ENCODE data around the gene METTL16. TPM values are rescaled to one million over a fixed set of nuclear protein-coding genes. Genes with fewer than 3 reads are reported as not detected.

The METTL16 gene
- total and polyA plus RNA-seq, 2 of the 8 experiments (the other 6 are each of a cell fraction or from before 2014, with no cell fraction given), result 22.8 to 59.4 TPM

DNA sequence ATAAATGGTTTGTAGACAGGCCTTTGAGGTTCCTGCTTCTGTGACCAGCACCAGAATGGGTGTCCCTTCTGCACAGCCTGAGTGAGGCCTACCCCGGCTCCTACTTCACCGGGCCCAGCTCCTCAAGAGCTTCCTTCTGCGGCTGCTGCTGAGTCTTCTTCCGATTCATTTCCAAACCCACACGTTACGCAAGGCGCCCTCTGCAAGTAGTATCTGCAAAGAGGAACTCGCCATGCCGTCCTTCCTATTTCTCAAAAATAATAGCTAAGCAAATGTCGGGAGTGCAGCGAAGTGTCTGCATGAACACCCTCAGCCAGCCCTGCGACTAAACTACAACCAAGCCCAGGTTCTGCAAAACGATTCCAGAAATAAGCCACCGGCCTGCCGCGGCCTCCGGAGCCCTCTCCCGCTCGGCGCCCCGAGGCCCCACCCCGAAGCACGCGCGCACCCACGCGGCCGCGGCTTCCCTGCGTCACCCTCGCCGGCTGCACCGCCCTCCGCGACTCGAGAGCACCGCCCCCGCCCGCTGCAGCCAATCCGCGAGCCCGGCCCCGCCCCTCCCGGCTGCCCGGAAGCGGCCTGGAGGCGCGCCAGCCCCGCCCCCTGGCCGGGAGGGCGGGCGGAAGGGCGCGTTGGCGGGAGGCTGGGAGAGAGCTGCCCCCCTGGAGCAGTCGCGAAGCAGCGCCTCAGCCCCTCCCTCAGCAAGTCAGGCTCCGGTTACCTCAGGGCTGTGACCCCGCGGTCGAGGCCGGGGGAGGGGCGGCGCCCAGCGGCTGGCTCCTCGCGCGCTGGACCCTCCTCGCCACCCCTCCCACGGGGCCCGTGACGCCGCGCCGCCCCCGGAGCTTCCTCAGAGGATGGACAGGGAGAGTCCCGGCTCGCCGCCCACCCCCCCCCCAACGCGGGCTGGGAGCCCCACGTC, 119.2 kb downstream of the METTL16 start (continued):
- TF ChIP-seq, protein P1, sequence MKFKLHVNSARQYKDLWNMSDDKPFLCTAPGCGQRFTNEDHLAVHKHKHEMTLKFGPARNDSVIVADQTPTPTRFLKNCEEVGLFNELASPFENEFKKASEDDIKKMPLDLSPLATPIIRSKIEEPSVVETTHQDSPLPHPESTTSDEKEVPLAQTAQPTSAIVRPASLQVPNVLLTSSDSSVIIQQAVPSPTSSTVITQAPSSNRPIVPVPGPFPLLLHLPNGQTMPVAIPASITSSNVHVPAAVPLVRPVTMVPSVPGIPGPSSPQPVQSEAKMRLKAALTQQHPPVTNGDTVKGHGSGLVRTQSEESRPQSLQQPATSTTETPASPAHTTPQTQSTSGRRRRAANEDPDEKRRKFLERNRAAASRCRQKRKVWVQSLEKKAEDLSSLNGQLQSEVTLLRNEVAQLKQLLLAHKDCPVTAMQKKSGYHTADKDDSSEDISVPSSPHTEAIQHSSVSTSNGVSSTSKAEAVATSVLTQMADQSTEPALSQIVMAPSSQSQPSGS (IDR thresholded peaks at IDR 0.05; ENCODE audit: low read length), result no peak
- TF ChIP-seq SIX5 (IDR thresholded peaks at IDR 0.05; ENCODE audit: low read depth, low read length), result no peak
- no peak for TF ChIP-seq HDAC2 (IDR thresholded peaks at IDR 0.05; ENCODE audit: borderline replicate concordance in 1 of 2, low read depth in 2 of 2, low read length in 2 of 2)
- no peak for TF ChIP-seq GABPA (IDR thresholded peaks at IDR 0.05; ENCODE audit: borderline replicate concordance, insufficient read depth, low read length)
- TF ChIP-seq KDM1A (IDR thresholded peaks at IDR 0.05; ENCODE audit: borderline replicate concordance, low read length), result no peak
- TF ChIP-seq KDM5A (IDR thresholded peaks at IDR 0.05; ENCODE audit: low read length), result no peak
- no peak for TF ChIP-seq CHD1 (IDR thresholded peaks at IDR 0.05; ENCODE audit: low read depth, low read length)
- peak; percentile 42; the same call in 1 of the 2 replicates for TF ChIP-seq POLR2AphosphoS5 (IDR thresholded peaks at IDR 0.05; ENCODE audit: low read depth, low read length)
- no peak for TF ChIP-seq JUN (IDR thresholded peaks at IDR 0.05; ENCODE audit: low read depth, low read length)
- no peak for TF ChIP-seq CHD2 (IDR thresholded peaks at IDR 0.05; ENCODE audit: low read length)
- TF ChIP-seq, protein P2, sequence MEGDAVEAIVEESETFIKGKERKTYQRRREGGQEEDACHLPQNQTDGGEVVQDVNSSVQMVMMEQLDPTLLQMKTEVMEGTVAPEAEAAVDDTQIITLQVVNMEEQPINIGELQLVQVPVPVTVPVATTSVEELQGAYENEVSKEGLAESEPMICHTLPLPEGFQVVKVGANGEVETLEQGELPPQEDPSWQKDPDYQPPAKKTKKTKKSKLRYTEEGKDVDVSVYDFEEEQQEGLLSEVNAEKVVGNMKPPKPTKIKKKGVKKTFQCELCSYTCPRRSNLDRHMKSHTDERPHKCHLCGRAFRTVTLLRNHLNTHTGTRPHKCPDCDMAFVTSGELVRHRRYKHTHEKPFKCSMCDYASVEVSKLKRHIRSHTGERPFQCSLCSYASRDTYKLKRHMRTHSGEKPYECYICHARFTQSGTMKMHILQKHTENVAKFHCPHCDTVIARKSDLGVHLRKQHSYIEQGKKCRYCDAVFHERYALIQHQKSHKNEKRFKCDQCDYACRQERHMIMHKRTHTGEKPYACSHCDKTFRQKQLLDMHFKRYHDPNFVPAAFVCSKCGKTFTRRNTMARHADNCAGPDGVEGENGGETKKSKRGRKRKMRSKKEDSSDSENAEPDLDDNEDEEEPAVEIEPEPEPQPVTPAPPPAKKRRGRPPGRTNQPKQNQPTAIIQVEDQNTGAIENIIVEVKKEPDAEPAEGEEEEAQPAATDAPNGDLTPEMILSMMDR (IDR thresholded peaks at IDR 0.05; ENCODE audit: control extremely low read depth in 1 of 3, insufficient read depth in 1 of 3, low read depth in 1 of 3, low read length in 3 of 3), result no peak
- no peak for TF ChIP-seq RNF2 (IDR thresholded peaks at IDR 0.05; ENCODE audit: borderline replicate concordance, low read depth, low read length, missing control alignments, poor library complexity, severe bottlenecking)
- TF ChIP-seq RBBP5 (IDR thresholded peaks at IDR 0.05; ENCODE audit: borderline replicate concordance, low read depth, low read length), result no peak
- no peak for TF ChIP-seq YY1 (IDR thresholded peaks at IDR 0.05; ENCODE audit: low read depth, low read length)
- no peak for TF ChIP-seq CTBP2 (IDR thresholded peaks at IDR 0.05; ENCODE audit: borderline replicate concordance, insufficient read depth, insufficient read length, low read length)
- TF ChIP-seq TAF1 (IDR thresholded peaks at IDR 0.05; ENCODE audit: low read depth, low read length), result peak; percentile 27; the same call in 1 of the 2 replicates
- TF ChIP-seq SP2 (IDR thresholded peaks at IDR 0.05; ENCODE audit: low read length), result no peak
- peak; percentile 89; the same call in 1 of the 2 replicates for TF ChIP-seq RXRA (IDR thresholded peaks at IDR 0.05; ENCODE audit: insufficient read depth, low read depth, low read length)
